ACC112 (cell line): Measurements from ENCODE around the gene SCAANT1.
A peak's percentile ranks its signal among the peaks of the same experiment; 100 is the strongest.

Experiments used
- H2AFZ ChIP-seq: fragments of 200-600 bp; sonication (generic); one replicate; pipeline ENCODE4 v1.6.0; 2017; ENCODE audit warnings: antibody characterized with exemption, low read length; ENCODE audit not compliant: unreplicated experiment
- H3K27ac ChIP-seq: fragments of 200-600 bp; sonication (generic); 2 replicates; pipeline ENCODE4 v1.5.1; 2014; ENCODE audit warnings: low read depth, mild to moderate bottlenecking, antibody characterized with exemption, low read length, moderate library complexity
- H3K27me3 ChIP-seq: fragments of 200-600 bp; sonication (generic); 2 replicates; pipeline ENCODE4 v1.6.1; 2014; ENCODE audit warnings: mild to moderate bottlenecking, antibody characterized with exemption, low read length, moderate library complexity, mixed read lengths; ENCODE audit not compliant: insufficient read depth
- H3K36me3 ChIP-seq: fragments of 200-600 bp; sonication (generic); 2 replicates; pipeline ENCODE4 v1.6.1; 2016; ENCODE audit warnings: mild to moderate bottlenecking, antibody characterized with exemption, low read length, moderate library complexity, mixed read lengths; ENCODE audit not compliant: insufficient read depth
- H3K4me1 ChIP-seq: fragments of 200-600 bp; sonication (generic); one replicate; pipeline ENCODE4 v1.6.1; 2016; ENCODE audit warnings: low read length, mixed read lengths; ENCODE audit not compliant: insufficient read depth, unreplicated experiment, control insufficient read depth
- H3K4me3 ChIP-seq: fragments of 200-600 bp; sonication (generic); 2 replicates; pipeline ENCODE4 v1.5.1; 2014; ENCODE audit warnings: mild to moderate bottlenecking, low read depth, low read length
- H3K79me2 ChIP-seq: fragments of 200-600 bp; sonication (generic); one replicate; pipeline ENCODE4 v1.6.0; 2016; ENCODE audit warnings: low read length; ENCODE audit not compliant: control insufficient read depth, unreplicated experiment, insufficient read depth

The SCAANT1 gene

DNA sequence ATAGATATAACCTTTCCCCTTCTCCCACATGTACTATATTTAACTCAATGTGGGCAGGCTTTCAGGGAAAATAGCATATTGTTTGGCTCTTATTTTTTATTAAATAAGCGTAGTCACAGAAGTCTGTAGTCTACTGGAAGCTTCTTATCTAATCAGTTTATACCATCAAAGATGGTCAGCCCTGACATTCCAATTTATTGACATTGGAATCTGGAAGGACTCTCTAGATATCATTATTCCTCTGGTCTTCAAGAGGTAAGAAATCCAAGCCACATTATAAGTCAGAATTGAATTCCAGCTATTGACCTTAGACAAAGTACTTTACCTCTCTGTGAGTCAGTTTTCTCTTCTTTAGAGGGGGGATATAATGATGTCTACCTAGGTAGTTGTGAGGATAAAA, 38.5 kb upstream of the SCAANT1 start:
- H3K27ac ChIP-seq, result peak overlapping the region; percentile 2; the same call in 1 of the 2 replicates
- H3K4me3 ChIP-seq, result no peak overlapping the region
- H3K27me3 ChIP-seq, result no peaks in the 10 kb centered on the region
- peaks cover 43% of the 10 kb centered on the region for H3K4me1 ChIP-seq
- 0 out of 2 replicates have a peak, but pooled peaks cover 2% of the 10 kb centered on the region for H3K36me3 ChIP-seq
- H2AFZ ChIP-seq, result no peak overlapping the region
- peaks cover 54% of the 10 kb centered on the region for H3K79me2 ChIP-seq

DNA sequence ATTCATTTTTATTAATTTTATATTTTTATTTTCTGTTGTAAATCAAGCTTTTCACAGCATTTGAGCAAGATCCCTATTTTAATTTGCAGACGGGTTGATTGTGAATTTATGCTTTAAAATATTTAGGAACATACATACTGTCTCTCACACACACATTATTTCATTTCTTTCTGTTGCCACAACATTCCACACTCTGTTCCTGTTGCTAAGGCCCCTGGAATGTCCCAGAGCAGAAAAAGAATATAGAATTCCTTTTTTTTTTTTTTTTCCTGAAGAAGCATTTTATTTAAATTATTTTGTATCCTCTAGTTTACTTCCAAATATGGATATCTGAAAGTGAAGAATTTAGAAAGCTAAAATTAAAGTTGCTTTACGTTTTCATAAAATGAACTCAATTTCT, 36.8 kb upstream of the SCAANT1 start:
- Histone ChIP-seq H3K27ac (peak overlapping the region; percentile 80), H3K79me2 (peaks cover 59% of the 10 kb centered on the region), H2AFZ (no peak overlapping the region), H3K27me3 (no peaks in the 10 kb centered on the region), H3K36me3 (no peaks in the 10 kb centered on the region), H3K4me1 (peaks cover 43% of the 10 kb centered on the region), H3K4me3 (no peak overlapping the region)

DNA sequence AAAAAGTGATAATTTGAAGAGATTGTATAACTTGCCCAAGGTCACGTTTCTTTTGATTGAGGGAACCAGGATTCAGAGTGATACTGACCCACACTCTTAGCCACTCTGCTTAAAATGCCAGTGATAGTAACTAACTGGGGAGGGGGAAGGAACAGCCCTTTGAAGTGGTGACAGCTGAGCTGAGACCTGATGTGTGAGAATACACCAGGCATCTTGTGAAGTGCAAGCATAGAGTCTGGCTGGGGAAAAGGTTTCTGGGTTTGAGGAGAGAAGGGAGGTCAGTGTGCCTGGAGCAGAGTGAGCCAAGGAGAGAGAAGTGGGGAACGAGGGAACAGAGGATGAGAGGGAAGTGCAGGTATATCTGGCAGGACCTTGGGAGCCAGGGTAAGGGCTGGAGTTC, 35.4 kb upstream of the SCAANT1 start:
- peaks cover 43% of the 10 kb centered on the region for H3K4me1 ChIP-seq
- H3K27me3 ChIP-seq, result no peaks in the 10 kb centered on the region
- peak overlapping the region; percentile 80; the same call in 1 of the 2 replicates for H3K27ac ChIP-seq
- no peak overlapping the region for H3K4me3 ChIP-seq
- H2AFZ ChIP-seq, result no peak overlapping the region
- peaks cover 6% of the 10 kb centered on the region; the same call in 1 of the 2 replicates for H3K36me3 ChIP-seq
- H3K79me2 ChIP-seq, result peaks cover 69% of the 10 kb centered on the region

DNA sequence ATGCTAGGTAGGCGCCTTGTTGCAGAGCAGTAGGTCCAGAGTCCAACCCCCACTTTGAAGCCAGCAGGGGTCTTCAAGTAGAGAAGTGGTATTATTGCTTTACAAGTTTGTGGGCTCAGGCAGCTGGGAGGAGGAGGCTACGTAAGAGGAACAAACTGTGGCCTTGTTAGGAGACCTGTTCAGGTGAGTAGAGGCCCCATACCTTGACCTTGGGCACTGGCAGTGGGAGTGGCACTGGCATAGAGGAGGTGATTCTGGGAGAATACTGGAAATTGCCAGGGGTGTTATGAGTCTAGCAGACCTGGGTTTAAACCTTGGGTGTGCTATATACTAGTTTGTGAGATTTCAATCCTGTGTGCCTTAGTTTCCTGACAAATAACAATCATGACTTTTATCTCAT, 34.6 kb upstream of the SCAANT1 start:
- Histone ChIP-seq H3K27me3 (no peaks in the 10 kb centered on the region), H3K79me2 (peaks cover 72% of the 10 kb centered on the region), H3K27ac (no peak overlapping the region), H3K36me3 (peaks cover 10% of the 10 kb centered on the region; the same call in 1 of the 2 replicates), H3K4me3 (no peak overlapping the region), H3K4me1 (peaks cover 39% of the 10 kb centered on the region), H2AFZ (no peak overlapping the region)

DNA sequence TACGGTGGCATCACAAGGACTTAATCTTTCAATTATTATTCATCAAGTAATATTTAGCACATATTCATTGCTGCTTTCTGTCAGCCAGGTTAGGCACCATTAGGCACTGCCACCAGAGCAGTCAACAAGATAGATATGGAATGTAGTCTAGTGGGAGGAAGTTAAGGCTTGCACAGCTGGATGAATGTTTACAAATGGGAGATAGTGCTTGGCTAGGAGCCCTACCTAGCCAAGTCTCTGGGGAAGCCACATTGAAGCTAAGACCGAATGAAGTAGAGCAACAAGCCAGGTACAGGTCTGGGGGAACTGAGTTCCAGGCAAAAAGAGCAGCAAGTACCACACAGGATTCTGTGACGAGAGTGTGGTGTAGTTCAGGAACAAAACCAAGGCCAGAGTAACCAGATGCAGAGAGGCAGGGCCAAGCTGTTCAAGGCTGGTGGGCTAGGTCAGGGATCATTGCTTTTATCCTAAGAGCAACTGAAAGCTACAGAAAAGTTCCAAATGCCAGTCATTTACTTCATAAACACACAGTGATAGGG, 33.4 kb upstream of the SCAANT1 start:
- Histone ChIP-seq H3K4me1 (peaks cover 31% of the 10 kb centered on the region), H3K79me2 (peaks cover 77% of the 10 kb centered on the region), H3K27ac (no peak overlapping the region), H2AFZ (no peak overlapping the region), H3K36me3 (peaks cover 10% of the 10 kb centered on the region; the same call in 1 of the 2 replicates), H3K4me3 (no peak overlapping the region), H3K27me3 (no peaks in the 10 kb centered on the region)

DNA sequence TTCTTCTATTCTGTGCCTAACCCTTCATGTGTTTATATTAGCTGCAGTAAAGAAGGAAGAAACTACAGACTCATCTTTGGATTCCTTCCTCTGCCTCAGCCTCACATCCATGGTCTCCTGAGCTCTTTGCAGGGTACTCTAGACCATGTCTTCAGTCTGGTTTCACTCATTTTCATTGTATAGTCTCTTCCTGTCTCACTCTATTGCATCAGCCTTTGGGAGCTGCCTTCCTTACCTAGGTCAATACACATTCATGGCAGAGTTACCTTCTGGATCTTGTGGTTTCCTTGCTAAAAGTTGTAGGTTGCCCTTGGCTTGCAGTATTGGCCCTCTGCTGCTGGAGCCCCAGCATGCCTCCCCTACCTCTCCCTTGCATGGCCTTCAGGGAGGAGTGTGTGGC, 31.5 kb upstream of the SCAANT1 start:
- Histone ChIP-seq H3K4me1 (peaks cover 25% of the 10 kb centered on the region), H2AFZ (no peak overlapping the region), H3K4me3 (no peak overlapping the region), H3K79me2 (peaks cover 84% of the 10 kb centered on the region), H3K36me3 (peaks cover 18% of the 10 kb centered on the region; the same call in 1 of the 2 replicates), H3K27ac (no peak overlapping the region), H3K27me3 (no peaks in the 10 kb centered on the region)

DNA sequence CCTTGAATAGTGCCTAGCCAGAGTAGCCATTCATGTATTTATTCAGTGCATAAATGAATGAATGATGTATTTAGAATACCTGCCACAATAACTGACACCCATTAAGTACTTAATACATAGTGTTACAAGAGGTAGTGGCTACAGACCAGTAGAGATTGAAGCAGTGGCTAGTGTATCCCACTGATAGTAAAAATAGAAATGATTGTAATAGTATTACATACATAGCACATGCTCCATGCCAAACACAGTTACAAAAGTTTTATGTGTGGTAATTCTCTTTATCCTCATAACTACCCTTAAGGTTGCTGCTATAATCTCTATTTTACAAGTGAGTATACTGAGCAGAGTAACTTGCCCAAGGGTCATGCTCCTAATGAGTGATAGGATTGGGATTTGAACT, 30.3 kb upstream of the SCAANT1 start:
- Histone ChIP-seq H2AFZ (no peak overlapping the region), H3K27me3 (no peaks in the 10 kb centered on the region), H3K27ac (no peak overlapping the region), H3K4me3 (no peak overlapping the region), H3K36me3 (peaks cover 18% of the 10 kb centered on the region; the same call in 1 of the 2 replicates), H3K4me1 (peaks cover 14% of the 10 kb centered on the region), H3K79me2 (peaks cover 82% of the 10 kb centered on the region)

DNA sequence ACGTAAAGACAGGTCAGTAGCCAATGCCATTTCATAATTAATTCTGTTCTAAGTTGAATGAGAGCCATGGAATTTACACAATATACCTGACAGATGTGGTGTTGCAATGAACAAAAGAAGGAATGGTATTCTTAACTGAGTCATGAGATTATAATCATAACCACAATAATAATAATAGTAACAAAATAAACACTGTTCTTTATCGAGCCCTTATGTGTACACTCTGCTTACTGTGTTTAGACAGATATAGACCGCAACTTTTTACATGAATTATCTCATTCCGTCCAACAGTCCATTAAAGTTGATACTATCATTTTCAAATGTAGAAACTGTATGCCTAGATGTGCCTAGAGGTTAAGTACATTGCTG, 28.2 kb upstream of the SCAANT1 start:
- Histone ChIP-seq H3K4me3 (no peak overlapping the region), H3K79me2 (peaks cover 87% of the 10 kb centered on the region)

DNA sequence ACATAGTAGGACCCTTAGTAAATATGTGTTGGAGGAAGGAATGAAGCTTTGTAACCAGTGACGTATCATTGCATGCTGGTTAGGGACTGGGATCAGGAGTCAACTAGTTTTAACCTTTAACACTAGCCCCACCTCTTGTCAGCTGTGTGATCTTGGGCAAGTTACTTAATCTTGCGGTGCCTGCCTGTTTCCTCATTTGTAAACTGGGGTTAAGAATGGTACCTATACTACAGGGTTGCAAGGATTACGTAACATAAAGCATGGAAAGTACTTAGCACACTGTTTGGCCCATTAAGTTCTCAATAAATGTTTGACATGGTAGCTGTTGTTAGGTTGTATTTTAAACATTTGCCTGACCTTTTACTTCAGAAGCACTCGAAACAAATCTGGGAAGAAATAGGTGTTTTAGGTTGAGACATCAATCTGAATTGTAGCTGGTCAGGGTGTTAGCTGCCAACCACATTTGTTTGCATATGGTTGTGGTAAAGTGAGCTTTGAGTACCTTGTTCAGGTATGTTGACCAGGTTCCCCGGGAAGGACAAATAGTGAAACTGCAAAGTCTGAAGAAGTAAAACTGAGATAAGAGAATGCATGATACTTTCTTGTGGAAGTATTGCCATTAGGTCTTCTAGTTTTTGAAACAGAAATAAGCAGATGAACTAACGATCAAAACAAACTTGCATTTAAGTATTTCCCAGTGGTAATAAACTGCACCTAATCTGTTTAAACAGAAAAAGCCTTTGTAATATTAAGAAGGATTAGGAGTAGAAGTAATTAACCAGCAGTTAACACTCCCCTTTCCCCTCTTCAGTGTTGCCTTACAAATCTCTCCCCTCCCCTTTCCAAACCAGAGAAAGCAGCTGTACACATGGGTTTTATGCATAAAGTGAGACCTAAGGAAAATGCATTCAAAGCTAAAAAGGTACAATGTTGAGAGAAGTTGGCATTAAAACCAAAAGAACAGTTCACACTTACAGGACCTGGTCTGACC, 25.8 kb upstream of the SCAANT1 start:
- Histone ChIP-seq H3K27ac (no peak overlapping the region), H3K4me3 (no peak overlapping the region), H3K79me2 (peaks cover 88% of the 10 kb centered on the region)

More for the DNA sequence above, 28.2 kb upstream of the SCAANT1 start:
- Histone ChIP-seq H3K27me3 (no peaks in the 10 kb centered on the region), H3K4me1 (peaks cover 13% of the 10 kb centered on the region), H3K27ac (peak overlapping the region; percentile 12; the same call in 1 of the 2 replicates), H3K36me3 (peaks cover 29% of the 10 kb centered on the region; the same call in 1 of the 2 replicates), H2AFZ (no peak overlapping the region)

DNA sequence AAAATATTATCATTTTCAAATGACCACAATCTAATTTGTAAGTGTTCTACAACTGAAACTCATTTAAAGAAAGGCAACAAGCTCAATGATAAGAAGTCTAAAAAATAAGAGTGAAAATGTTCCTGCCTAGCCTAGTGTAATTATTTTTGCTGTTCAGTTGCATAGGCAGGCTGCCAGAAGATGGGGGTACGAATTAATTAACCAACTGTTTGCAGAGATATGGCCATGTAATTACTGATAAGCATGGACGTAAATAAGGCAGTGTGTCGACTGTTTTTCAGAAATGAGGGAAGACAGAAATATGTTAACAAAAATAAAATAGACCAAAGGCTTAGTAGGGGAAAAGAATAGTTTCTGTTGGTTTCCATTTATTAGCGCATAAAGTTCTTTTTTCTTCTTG, 24.7 kb upstream of the SCAANT1 start:
- Histone ChIP-seq H3K79me2 (peaks cover 88% of the 10 kb centered on the region), H3K4me1 (peaks cover 43% of the 10 kb centered on the region), H3K27me3 (no peaks in the 10 kb centered on the region), H3K36me3 (0 out of 2 replicates have a peak, but pooled peaks cover 22% of the 10 kb centered on the region), H2AFZ (no peak overlapping the region), H3K27ac (no peak overlapping the region), H3K4me3 (no peak overlapping the region)

More for the DNA sequence above, 25.8 kb upstream of the SCAANT1 start:
- no peak overlapping the region for H2AFZ ChIP-seq
- peaks cover 27% of the 10 kb centered on the region; the same call in 1 of the 2 replicates for H3K36me3 ChIP-seq
- peaks cover 35% of the 10 kb centered on the region for H3K4me1 ChIP-seq
- no peaks in the 10 kb centered on the region for H3K27me3 ChIP-seq
